HG03442 (cell line): ENCODE results near the gene STK36.

Experiments
- ATAC-seq: cut with Tn5 transposase; IDR thresholded peaks from one replicate; pipeline ENCODE4 v1.9.1; 2021; ENCODE audit warnings: mild to moderate bottlenecking, moderate library complexity; ENCODE audit not compliant: unreplicated experiment

The STK36 gene

GRCh38 chr2:218720048-218721041, 48.5 kb downstream of the STK36 start:
- no peak for ATAC-seq

- ATAC-seq: no peak
Measured at GRCh38 chr2:218721488-218721887, 49.6 kb downstream of the STK36 start.

DNA sequence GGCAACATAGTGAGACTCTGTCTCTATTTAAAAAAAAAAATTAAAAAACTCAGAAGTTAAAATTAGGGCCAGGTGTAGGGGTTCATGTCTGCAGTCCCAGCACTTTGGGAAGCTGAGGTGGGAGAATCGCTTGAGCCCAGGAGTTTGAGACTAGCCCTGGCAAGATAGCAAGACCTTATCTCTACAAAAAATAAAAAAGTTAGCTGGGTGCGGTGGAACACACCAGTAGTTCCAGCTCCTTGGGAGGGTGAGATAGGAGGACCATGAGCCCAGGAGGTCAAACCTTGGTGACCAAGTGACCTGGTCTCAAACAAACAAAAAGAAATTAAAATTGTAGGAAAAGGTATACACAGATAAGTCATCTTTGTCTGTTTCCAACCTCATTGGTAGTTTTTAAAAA, 50.0 kb downstream of the STK36 start:
- ATAC-seq: no peak

GRCh38 chr2:218722419-218722818, 50.5 kb downstream of the STK36 start:
- ATAC-seq: no peak

DNA sequence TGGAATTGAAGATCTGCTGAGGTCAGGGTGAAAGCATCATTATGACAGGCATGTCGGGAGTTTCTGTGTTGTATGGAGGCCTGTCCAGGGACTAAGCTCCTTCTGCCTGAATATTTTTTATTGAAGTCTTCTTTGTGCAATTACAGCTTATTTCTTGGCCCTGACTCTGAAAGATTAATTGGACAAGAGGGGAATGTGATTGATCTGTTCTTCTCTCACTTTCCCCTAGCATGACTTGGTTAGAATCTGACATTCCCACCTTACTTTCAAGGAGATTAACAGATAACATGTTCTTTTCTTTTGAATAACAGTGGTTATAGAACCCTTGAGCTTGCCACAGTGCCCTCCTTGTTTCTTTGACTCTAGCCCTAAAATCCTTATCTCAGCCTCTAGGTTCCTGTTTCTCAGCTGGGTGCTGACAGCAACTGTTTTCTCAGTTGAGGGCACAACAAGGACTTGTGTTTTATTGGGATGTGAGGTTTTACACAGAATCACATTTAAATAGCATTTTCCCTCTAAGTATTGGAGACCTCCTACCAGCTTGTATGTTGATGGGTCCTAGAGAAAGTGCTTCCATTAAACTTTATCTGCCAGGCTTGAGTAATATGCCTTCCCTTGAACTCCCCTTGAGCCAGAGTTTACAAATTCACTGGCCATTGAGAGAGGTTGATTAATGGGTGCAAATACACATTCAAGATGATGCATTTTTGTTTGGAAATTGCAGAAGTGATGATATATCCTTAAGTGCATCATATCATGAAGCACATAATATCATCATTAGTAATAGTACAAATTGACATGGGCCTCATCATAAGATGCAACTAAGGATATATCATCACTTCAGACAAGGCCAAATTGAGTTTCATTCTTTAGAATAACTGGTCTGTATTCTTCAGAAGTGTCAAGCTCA, 51.2 kb downstream of the STK36 start:
- ATAC-seq: no peak

- no peak for ATAC-seq
Measured at GRCh38 chr2:218726004-218726574, 54.2 kb downstream of the STK36 start.

DNA sequence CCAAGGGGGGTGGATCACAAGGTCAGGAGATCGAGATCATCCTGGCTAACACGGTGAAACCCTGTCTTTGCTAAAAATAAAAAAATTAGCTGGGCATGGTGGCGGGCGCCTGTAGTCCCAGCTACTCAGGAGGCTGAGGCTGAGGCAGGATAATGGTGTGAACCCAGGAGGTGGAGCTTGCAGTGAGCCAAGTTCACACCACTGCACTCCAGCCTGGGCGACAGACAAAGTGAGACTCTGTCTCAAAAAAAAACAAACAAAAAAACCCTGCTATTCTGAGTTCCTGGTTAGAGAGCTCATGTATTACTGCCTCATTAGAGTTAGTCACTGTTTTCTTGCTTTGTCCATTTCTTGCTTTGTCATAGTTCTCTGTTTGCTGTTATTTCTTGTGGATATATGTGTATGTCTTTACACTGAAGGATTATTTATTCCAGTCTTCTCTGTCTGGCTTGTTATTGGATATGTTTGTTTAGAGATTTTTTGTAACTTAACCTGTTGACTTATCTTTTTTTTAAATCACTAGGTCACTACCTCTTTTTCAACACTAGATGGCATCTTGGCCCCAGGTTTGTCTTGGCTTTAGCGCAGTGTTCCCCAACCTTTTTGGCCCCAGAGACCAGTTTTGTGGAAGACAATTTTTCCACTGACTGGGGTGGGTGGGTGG, 55.7 kb downstream of the STK36 start:
- ATAC-seq: no peak

DNA sequence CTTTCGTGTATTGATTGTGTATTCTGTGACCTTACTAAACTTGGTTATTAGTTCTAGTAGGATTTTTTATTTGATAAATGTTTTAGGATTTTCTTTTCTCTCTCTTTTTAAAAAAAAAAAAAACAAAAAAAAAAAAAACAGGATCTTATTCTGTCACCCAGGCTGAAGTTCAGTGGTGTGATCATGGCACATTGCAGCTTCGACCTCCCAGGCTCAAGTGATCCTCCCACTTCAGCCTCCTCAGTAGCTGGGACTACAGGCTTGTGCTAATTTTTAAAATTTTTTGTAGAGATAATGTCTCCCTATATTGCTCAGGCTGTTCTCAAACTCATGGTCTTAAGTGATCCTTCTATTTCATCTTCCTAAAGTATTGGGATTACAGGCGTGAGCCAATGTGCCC, 57.8 kb downstream of the STK36 start:
- ATAC-seq: no peak

DNA sequence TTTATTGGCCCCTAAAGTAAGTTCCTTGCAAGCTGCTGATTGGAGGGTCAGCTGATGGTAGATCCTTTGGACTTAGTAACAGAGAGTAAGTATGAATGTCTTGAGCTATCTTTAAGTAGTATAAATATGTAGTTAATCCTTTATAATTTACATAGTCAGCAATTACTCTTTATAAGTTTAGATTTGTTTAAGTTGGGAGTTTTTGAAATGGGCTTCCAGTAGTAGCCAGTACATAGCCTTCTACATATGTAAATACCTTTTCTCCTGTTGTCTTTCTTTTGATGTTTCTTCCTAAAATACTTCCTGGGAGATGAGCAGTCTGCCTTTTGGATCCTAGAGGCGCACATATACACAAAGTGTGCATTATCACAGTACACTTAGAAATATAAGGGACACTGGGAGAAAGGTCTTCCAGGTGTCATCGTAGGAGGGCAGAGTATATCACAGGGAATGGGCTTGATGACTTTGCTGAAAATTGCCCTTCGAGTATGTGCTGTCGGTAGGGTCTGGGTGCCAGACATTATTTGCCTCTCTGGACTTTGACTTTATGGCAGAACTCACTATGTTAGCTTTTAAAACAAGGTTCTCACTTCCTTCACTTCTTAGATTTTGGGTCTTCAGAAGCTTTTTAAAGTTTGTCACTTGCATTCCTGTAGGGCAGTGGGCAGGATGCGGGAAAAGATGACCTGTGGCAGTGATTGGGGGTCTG, 60.3 kb downstream of the STK36 start:
- ATAC-seq: no peak

GRCh38 chr2:218732761-218733158, 60.9 kb downstream of the STK36 start:
- ATAC-seq: no peak

DNA sequence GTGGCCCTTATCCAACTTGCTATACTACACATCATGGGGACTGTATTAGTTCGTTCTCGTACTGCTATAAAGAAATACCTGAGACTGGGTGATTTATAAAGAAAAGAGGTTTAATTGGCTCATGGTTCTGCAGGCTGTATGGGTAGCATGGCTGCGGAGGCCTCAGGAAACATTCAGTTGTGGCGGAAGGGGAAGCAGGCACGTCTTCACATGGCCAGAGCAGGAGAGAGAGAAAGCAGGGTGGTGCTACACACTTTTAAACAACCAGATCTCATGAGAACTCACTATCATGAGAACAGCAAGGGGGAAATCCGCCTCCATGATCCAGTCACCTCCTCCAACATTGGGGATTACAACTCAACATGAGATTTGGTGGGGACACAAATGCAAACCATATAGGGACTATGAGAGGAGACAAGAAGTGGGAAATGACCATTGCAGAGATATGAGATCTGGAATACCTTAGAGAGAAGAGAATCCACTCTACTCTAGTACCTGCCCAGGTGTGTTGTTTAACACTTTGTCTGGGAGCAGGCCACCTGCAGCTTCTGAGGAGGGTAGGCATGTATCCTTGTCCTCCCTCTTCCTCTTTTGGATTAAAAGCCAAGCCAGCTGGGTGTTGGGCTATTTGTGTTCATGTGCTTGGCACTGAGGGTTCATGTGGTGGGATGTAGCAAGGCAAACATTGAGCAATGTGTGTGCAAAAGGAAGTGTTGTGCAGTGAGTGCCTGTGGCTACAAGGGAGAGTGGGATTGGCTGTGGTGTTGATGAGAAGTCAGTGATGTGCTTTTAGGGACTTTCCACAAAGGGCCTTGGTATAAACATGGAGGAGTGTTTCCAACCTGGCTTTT, 61.5 kb downstream of the STK36 start:
- peak; percentile 42 for ATAC-seq

- no peak for ATAC-seq
Measured at GRCh38 chr2:218734190-218734975, 62.5 kb downstream of the STK36 start.

DNA sequence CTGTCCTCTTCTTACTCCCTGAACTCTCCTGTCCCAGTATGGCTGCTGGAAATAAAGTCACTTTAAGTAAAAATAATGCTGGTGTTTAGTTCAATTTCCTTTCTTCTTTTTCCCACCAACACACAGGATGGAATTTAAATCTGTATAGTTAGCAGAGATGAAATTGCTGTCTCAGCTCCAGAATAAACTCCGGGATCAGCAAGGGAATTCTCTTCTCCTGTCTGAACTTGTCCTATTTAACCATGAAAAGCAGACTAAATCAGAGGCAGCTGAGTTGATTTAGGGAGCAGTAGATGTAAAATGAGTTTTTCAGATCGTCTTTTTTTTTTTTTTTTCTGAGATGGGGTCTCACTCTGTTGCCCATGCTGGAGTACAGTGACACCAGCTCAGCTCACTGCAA, 64.6 kb downstream of the STK36 start:
- no peak for ATAC-seq

GRCh38 chr2:218743068-218743467, 71.2 kb downstream of the STK36 start:
- ATAC-seq: peak; percentile 63

GRCh38 chr2:218744615-218745014, 72.7 kb downstream of the STK36 start:
- ATAC-seq: no peak

GRCh38 chr2:218745160-218745558, 73.3 kb downstream of the STK36 start:
- ATAC-seq: no peak

DNA sequence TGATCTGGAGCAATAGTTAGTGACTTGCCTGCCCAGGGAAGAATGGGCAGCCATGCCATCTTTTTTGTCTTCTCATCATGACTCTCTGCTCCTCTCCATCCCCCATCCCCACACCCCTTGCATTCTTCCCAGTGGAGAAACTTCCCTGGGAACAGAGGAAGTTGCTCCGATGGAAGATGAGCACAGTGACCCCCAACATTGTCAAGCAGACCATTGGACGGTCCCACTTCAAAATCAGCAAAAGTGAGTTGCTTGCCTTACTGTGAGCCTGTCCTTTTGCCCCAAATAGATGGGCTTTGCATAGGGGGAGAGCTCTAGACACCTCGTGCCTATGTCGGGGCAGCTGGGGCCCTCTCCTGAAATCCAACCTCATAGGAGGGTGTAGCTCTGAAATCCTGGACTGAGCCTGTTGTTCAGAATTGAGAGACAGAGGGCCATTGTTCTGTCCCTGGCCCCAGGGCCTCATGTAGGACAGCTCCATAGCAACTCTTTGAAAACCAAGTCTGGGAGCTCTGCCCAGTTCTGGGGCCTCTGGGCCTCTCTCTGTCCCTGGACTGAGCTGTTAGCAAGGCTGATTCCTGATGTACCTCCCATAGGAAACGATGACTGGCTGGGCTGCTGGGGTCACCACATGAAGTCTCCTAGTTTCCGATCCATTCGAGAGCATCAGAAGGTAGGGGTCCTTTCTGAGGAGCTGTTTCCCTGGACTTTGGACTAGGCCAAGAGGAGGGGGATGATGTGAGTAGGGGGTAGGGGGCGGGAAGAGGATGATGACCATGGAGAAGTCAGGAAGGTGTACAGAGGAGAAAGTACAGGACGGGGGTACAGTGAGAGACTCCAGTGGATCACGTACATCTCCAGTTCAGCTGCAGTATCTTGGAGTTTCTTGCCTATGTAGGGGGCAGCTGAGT, 73.9 kb downstream of the STK36 start:
- ATAC-seq: no peak

DNA sequence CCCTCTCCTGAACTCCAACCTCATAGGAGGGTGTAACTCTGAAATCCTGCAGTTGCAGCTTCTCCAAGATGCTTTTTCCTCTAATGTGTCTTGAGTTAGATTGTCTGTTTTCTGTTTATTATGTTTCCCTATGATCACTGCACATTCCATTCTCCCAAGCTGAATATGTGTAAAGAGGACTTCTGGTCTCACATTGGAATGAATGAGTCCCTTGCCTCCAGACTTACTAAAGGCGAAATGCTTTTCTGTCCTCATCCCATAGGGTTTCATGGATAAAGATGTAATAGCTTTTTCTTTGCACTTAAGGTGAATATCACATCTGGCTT, 74.5 kb downstream of the STK36 start:
- ATAC-seq: no peak
